LHCN-M2 (cell line): ENCODE measurements around the gene APPL1. TPM values are rescaled to one million over a fixed set of nuclear protein-coding genes. Genes with fewer than 3 reads are reported as not detected.

Experiments used
- DNase-seq: peaks from one replicate; pipeline ENCODE4 v3.0.0-alpha.2; 2012; ENCODE audit warnings: low read depth
- total RNA-seq: library from RNA; depleted of rRNA; stranded (reverse); fragments of >200 nt; gene quantifications from 2 replicates; pipeline ENCODE4 v1.2.3, GENCODE V29; 2014; rRNA removed

APPL1 gene
- total RNA-seq, 1 experiment from 2014 or later = 34.2 TPM

DNA sequence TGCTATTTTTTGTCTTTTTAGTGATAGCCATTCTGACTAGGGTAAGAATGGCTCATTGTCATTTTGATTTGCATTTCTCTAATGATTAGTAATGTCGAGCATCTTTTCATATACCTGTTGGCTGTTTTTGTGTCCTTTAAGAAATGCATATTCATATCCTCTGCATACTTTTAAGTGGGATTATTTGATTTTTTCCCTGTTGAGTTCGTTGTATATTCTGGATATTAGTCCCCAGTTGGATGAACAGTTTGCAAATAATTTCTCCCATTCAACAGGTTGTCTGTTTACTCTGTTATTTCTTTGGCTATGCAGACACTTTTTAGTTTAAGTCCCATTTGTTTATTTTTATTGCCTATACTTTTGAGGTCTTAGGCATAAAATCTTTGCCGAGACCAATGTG, 34.4 kb downstream of the APPL1 start:
- no peak for DNase-seq

DNA sequence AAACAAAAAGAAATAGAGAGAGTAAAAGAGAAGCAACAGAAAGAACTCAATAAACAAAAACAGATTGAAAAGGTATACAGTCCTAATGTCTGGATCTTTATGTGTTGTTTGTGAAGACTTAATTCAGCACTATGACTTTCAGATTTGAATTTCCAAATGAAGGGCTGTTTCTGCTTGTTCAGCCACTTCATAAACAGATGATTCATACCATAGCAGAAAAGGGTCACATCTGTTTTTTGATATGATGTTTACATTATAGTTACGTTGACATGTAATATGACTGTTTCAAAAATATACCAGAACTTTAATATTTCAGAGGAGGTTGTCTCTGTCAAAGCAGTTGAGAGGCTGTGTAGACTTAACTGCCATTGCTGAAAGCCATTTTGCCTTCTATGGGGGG, 40.9 kb downstream of the APPL1 start:
- no peak for DNase-seq

DNA sequence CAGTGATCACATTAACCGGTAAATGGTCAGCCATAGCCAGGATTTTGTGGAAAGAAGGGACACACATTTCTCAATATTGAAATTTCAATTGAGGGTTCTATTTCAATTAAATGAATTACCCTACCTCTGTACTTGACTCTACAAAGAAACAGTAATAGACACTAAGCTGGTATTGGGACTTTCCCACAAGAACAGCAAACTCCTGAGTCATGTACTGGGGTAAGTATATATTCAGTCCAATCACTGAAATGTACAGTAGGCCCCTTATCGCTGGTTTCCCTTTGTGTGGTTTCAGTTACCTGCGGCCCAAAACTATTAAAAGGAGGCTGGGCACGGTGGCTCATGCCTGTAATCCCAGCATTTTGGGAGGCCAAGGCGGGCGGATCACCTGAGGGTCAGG, 47.3 kb downstream of the APPL1 start:
- DNase-seq = no peak

DNA sequence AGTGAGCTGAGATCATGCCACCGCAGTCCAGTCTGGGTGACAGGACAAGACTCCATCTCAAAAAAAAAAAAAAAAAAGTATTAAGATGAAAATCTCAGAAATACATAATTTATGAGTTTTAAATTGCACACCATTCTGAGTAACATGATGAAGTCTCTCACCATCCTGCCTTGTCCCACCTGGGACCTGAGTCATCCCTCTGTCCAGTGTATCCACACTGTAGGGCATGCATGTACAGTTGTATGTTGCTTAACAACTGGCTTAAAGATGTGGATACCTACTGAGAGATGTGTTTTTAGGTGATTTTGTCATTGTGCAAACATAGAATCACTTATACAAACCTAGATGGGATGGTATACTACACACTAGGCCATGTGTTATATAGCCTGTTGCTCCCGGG, 47.9 kb downstream of the APPL1 start:
- no peak for DNase-seq

DNA sequence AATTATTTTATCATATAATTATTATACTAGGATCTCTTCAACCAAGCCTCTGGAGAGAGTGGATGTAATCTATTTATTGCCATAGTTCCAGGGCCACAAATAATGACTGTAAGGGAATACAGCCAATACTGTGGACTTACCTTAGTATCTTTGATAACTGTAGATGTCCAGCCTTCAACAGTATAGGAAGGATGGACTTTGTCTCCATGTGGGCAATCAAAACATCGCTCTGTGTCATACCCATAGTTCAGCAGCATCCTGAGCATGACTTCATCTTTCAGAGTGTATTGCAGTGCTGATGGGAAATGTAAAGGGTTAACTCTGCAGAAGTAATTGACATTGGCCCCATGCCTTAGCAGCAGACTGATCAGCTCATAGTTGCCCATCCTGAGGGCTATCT, 50.7 kb downstream of the APPL1 start:
- DNase-seq = no peak

DNA sequence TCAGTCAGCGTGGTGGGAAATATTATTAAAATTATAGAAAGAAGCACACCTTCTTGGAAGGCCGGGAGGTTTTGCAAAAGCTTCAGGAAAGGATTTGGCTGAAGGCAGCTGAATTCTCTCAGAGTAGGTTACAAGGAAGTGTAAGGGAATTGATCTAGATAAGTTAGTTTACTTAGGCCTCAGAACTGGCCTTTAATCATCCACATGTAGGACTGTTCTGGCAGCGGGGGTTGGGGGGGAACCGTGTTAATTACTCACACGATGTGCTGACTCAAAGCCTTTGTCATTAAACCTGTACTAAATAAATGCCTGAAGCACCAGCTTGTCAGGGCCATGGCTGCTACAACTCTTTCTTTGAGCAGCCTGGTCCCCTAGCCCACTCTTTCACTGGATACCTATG, 52.2 kb downstream of the APPL1 start:
- no peak for DNase-seq

DNA sequence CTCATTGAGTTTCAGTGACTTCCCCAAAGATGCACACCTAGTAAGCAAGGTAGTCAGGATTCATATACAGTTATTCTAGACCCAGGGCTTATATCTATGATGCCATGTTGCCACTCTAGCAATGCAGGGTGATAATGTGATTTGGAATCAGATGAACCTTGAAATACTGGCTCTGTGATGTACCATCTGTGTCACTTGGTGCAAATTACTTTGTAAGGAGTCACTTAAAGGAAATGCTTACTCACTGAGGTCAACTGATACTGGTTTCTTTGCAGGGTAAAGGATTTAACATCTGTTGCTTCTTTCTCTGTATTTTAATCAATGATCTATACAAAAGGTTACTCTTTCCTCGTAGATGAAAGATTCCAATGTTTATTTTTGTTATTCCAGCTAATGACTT, 54.2 kb downstream of the APPL1 start:
- peak; percentile 73 for DNase-seq

DNA sequence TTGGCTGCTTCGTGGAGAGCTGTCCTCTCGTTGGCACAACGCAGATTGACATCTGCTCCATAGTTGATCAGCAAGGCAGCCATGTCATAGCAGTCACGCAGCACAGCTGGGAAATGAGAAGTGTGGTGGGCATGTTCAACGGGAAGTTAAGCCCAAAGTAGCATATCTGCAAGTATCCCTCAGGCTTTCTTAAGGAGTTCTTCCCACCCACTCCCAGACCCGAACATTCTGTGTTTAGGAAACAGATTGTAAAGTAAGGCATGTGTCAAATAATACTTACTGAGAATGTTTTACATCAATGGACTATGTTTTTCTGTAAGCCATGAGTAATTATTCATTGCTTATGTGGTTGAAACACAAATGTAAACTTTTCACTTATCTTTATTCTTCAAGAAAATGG, 55.8 kb downstream of the APPL1 start:
- no peak for DNase-seq

DNA sequence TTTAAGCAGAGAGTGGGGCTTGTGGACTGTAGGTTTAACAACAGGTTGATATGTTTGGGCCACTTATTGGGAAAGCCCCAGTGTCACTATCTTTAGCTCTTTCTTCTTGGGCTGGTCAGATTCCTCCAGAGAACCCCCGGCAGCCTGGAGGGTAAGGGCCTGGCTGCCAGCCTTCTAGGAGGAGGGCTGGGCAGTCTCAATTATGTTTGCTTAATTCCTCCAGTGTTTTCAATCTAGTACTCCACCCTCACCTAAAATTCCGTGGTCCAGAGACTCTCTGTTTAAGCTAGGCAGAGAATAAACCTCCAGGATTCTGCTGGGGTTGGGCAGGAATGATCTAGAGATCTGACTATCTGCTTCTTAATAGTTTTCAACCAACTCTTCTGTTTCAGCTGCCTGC, 59.7 kb downstream of the APPL1 start:
- no peak for DNase-seq

DNA sequence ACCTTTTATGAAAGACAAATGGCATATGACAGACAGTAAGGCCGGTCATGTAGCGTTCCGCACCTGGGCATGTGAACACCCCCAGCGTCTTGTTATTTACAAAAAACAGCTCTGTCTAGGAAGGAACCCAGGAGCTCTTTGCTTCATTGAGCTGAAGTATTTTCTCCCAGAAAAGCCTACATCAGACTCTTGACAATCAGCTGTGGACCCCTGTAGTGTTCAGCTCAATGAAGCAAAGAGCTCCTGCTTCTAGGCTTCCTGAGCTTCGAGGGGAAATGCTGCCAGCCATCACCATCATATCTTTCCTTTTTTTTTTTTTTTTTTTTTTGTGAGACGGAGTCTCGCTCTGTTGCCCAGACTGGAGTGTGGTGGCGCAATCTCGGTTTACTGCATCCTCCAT, 60.9 kb downstream of the APPL1 start:
- no peak for DNase-seq

DNA sequence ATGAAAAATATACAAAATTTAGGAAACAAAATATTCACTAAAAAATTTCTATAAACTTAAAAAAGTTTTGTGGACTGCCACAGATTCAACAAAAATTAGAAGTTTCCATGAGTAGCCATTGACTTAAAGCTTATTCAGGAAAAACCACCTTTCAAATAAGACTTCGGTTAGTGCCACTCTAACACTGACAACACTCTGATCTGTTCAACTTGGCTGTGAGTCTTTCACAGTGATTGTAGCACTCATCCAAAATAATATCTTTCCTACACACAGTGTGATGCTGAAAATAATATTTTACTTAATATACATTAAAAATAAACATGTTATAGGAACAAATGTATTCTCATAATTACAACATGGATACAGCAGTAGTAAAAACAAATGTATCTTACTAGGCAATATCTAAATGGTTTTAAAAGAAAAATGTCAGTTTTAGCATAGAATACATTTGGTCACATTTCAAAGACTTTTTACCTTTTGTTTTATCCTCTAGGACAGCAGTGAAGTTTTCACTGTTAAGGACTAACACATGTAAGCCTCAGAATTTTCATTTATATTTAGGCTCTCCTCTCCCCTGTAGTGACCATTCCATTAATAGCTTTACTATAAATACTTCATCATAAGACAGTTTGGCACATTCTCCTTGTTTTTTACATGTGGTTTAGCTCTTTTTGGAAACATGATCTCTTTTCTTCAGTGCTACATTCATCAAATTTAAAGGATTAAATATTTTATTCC, 64.8 kb downstream of the APPL1 start, which contains the start of gene ASB14:
TSS of gene ASB14 (minus strand) at position 527 of the 738 bp plus-strand sequence. CDS start 652 bp downstream, outside the sequence.
- DNase-seq = no peak

DNA sequence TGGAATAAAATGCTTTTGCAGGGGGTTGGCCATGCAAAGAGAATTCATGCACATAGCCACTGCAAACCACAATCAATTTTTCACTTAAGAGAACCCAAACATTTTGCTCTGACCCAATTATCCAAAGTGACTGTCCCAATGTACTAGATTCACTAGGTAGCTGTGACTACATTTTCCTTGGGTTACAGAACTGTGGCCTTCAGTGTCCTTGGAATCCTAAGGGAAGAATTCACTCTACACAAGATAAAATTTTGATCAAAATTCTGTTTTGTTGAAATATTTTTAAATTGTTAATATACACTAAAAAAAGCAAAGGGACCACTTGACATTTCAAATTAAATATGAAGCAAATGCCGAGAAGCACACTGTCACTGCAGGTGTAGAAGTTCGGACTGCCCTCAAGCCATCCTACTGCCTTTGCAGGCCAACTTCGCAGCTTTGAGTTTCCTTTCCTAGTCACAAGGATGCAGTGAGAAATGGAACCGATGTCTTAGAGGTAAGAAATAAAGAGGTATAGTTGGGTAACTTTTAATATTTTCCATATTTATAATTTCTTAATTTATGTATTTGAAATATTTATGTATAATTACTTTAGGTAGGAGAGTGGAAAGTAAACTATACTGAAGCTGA, 65.5 kb downstream of the APPL1 start:
- DNase-seq = no peak

DNA sequence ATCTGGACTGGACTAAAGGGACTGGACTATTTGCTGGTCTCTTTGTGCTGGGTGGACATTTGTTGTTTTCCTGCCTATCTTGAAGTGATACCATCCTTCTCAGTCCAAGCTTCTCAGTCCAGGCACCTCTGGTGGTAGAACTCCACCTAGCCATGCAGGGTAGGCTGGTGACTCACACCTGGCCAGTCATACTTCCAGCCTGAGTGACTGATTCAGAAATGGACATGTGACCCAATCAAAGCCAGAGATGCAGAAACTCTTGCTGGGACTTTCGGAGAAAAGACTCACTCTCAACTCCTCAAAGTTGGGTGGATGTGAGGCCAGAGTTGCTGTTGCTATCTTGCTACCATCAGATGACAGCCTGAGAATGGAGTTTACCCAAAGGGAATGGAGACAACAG, 70.5 kb downstream of the APPL1 start:
- peak; percentile 44 for DNase-seq

DNA sequence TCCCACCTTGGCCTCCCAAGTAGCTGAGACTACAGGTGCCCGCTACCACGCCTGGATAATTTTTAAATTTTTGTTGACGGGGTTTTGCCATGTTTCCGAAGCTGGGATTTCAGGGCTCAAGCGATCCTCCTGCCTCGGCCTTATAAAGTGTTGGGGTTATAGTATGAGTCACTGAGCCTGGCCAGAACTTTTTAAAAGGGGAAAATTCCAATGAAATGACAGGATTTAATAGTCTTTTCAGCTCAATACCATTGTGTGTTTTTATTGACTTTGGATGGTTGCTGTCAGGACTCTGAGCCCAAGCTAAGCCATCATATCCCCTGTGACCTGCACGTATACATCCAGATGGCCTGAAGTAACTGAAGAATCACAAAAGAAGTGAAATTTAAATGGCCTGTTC, 76.0 kb downstream of the APPL1 start:
- DNase-seq = peak; percentile 36

DNA sequence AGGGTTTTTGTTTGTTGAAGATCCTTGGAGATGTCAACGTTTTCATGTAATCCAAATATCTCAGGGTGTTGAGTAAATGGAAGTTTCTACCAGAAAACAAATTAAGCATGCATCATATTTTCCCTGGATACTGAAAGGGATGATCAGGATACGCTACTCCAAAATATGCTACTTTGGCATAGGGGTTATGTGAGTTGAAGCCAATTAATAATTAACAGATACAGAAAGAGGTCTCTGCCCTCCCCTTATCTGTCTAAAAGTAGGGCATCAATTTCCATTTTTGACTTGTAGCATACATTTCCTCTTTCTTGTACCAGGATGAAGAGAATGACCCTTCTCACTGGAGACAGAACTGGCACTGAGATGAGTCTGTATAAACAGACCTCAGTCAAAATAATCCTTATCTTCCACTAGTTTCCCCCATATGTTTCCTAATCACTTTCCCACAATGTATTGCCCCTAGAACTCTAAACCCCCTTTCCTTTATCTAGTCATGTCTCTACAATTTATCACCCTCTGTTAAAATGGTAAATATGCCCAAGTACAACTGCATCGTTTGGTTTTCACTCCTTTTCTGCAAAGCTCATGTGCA, 82.3 kb downstream of the APPL1 start:
- DNase-seq = no peak

DNA sequence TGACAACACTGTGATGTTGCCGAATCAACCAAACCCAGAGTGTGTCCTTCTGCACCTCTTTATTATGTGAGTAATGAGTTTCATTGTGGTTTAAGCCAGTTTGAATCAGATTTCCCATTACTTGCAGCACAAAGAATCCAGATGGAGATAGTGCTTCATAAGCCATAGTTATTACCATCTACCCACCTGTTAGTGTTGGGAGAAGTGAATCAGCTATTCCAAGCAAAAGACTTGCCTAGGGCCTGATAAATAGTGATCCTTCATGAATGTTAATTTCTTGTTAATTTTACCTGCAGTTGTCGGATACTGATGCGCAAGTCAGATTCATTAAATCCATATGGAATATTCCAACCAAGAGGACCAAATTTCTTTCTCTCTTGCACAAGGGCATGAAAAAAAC, 86.7 kb downstream of the APPL1 start:
- DNase-seq = peak; percentile 5

Other genes with a start within 250 kb of the APPL1 start
- gene SPATA12, start 167.1 kb upstream of the APPL1 start, total RNA-seq = 0.11 and 0.32 TPM in 2 replicates
- 0.51 and 0.92 TPM in 2 replicates for gene IL17RD, start 62.4 kb upstream of the APPL1 start, total RNA-seq
- 0.17 TPM in 1 of 2 replicates, not detected in the other for gene HESX1, start 27.8 kb upstream of the APPL1 start, total RNA-seq
- not detected in 2 replicates for gene ASB14, start 65.0 kb downstream of the APPL1 start, total RNA-seq